SIG-M5 treated with dmso at 0.1 percent for 504 hours (cell line): Measurements from ENCODE around the gene DCTN5.
A peak's percentile ranks its signal among the peaks of the same experiment; 100 is the strongest.

Experiments used
- DNase-seq: peaks from one replicate; lab custom pipeline; 2025; ENCODE audit not compliant: unreplicated experiment; lab: John Stamatoyannopoulos, UW

The DCTN5 gene

DNA sequence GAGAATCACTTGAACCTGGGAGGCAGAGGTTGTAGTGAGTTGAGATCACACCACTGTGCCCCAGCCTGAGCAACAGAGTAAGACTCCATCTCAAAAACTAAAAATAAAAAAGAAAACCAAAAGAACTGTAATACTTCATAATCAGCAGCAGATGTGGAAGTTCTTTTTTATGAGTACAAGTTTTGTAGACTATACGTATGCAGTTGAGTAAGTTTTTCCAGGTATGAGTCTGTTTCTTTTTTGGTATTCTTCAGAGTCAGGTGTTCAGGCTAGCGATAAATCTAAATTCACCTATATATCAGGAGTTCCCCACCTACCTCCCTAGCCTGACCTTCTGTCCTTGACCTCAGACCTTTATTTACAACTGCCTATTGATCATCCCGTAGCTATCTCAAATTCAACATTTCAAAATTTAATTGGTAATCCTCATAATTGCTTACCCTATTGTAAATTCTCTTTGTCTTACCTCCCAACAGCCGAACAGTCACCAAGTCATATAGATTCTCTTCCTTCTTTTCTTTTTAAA, 10.7 kb downstream of the DCTN5 start:
- no peak for DNase-seq

DNA sequence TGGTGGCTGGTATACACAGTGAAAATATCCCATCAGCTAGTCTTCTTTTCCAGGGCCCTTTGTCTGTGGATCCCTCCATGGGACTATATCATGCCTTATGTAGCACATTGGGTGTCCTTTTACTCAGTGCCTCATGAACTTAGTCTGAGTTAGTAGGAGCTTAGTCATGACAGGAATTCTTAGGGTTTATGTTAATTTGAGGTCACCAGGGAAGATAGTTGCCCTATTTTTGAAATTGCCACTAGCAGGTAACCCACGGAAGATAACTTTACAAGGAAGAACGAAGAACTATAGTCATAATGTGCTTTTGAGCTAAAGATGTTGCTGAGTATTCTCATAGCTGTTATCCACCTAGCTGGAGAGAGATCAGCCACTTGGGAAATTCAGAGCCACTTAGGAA, 22.7 kb downstream of the DCTN5 start:
- no peak for DNase-seq

DNA sequence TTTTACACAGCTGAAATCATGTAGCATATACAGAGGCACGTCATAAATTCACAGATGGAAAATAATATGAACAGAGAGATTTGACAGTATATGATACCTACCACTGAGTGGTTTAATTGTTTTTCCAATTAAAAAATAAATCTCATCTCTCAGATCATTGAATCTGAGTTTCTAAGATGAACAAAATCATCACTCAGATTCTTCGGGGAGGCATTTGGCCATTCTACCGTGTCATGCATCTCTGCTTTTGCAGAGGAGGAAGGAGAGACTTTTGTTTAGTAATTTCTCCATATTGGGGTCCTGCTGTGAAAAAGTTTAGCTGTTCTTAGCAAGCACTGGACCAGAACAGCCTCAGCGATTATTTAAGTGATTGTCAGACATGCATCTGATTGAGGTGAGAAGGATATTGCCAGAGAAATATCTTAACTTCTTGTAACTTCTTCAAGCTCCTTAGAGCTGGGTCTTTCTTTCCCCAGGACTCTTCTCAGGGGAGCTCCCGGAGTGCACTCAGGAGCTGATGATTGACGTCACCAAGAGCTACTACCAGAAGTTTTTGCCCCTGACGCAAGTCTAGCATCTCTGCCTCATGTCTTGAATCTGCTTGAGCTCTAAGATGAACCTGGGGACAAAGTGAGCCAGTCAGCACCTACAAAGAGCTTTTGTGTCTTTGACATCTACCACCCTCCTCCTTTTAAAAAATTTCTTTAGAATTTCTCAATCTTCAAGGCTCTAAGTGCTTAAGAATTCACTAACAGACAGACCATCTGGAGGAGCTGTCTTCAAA, 25.5 kb downstream of the DCTN5 start:
- DNase-seq = no peak

DNA sequence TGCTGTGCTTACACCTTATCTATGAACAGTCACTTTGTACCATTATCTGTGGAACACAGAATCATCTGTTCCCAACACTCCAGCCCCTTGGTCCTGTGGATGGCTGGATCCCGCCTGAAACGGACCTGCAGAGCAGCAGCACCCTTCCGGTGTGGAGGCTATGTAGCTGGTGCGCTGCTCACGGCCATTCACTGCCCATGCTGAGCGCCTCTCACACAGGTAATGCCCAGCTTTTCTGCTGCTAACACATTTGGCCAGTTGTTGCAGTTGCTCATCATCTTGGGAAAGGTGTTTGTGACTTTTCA, 26.0 kb downstream of the DCTN5 start:
- DNase-seq = no peak

DNA sequence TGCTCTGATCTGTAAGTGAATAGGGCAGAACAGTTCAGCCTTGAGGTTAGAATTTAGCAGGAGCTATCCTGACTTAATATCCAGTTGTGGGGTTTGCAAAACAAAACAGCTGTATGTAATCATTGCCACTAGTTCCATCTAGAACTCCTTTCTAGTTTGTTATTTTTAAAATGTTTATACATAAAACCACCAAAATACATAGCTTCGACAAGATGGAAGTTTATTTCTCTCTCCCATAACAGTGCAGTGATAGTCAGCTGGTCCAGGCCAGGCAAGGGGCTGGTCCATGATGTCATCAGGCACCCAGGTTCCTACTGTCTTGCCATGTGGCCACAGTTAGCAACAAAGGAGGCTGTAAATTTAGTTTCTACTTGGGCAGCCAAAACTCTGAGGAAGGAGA, 27.0 kb downstream of the DCTN5 start:
- DNase-seq = no peak

DNA sequence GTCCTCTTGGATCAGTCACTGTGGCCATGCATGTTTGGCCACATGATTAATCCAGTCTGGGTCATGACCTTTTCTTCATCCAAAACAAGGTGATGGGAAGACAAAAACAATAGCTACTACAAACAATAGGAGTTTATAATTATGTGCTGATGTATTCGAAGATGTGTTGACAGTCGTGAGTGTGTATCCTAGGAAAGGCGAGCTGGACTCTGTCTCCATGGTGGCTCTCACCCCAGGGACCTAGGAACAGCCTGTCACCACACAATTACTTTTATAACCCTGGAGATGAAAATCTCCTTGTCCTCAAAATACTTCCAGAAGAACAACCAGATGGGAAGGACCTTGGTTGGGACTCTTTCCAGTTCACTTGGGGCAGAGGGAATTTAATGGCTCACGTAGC, 27.6 kb downstream of the DCTN5 start:
- DNase-seq = no peak

DNA sequence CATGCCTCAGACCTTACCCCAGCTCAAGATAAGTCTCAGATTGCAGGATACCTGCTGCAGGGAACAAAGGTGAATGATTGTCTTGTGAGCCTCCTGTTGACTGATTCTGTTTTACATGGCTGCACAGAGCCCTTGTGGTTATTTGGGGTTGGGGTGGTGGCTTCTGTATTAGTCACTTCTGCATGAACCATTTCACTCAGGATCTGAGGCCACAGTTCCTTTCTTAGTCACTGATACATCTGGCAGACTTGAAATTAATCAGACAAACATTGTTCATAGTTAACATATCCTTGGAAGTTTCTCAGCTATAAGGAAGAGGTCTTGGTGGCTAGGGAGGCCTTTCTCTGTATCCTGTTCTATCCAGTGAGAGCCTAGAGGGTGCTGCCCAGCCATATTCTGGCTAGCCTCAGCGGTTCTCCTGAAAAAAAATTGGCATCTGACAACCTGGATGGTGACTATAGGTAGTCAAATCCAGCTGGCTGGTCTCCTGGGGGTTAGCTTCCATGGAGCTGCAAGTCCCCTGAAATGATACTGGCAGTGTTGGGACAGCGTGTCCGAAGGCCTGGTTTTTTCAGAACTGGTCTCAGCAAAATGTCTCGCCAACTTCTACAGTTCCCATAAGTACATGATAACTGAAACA, 29.0 kb downstream of the DCTN5 start:
- DNase-seq = no peak

DNA sequence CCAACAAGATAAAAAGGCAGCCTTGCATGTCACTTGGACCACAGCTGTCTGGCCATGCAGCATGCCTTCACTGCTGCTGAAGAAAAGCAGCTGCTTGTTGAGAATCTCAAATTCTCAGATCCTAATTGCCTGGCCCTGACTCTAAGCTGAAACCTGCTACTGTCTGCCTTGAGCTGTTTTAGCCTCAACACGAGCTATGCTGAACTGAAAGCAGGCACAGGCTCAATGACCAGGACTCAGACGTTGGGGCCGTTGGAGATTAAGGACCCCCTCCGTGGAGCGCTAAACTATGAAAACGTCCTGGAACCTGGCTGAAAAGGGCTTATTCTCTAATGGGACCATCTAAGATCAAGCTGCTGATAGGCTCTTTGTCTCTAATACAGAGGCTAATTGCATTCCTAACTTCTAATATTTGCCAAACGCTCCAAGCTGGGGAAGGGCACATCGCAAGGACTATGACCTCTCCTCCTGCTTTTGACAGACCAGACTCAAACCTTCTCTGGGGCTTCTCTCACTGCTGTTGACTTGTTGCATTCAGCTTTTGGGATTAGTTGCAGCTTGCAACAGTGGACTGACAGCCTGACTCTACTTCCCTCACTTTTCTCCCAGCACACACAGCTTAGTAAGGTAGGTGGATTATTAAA, 32.8 kb downstream of the DCTN5 start:
- no peak for DNase-seq

DNA sequence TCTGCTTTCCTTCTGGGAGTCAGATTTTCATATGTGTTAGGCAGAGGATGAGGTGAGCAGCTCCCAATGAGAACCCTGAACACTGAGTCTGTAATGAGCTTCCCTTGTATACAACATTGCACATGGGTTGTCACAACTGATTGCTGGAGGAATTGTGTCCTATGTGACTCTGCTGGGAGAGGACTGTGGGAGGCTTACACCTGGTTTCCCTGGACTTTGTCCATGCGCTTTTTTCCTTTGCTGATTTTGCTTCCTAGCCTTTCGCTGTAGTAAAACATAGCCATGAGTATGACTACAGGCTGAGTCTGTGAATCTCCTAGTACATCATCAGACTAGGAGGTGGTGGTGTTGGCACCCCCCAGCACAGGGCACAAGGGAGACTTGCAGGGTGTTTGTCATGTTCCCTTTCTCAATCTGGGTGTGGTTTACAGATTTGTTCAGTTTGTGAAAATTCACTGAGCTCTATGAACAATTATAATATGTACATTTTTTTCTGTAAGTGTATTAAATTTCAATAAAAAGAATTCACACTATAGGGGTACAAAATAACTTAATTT, 35.7 kb downstream of the DCTN5 start:
- no peak for DNase-seq

DNA sequence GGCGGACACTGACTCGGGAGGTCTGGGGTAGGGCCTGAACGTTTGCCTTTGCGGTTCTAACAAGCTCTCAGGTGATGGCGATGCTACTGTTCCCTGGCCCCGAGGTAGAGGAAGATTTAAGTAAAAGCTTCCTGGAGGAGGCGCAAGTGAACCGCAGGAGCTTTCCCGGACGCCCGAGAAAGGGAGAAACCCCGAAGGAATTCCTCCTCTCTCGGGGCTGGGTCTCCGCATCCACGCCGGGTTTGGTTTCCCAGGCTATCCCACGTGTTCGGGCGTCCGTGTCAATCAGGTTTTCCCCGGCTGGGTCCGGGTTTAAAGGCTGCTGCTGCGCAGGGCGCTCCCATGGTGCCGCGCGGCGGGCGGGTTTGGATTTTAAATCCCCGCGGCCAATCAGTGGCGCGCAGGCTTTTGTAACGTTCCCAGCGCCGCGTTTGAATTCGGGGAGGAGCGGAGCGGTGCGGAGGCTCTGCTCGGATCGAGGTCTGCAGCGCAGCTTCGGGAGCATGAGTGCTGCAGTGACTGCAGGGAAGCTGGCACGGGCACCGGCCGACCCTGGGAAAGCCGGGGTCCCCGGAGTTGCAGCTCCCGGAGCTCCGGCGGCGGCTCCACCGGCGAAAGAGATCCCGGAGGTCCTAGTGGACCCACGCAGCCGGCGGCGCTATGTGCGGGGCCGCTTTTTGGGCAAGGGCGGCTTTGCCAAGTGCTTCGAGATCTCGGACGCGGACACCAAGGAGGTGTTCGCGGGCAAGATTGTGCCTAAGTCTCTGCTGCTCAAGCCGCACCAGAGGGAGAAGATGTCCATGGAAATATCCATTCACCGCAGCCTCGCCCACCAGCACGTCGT, 37.4 kb downstream of the DCTN5 start, which contains the start of gene PLK1:
TSS of gene PLK1 (plus strand) at position 460 of the 844 bp plus-strand sequence. CDS start at position 504, 44 bp downstream.
- peak; percentile 87 for DNase-seq

DNA sequence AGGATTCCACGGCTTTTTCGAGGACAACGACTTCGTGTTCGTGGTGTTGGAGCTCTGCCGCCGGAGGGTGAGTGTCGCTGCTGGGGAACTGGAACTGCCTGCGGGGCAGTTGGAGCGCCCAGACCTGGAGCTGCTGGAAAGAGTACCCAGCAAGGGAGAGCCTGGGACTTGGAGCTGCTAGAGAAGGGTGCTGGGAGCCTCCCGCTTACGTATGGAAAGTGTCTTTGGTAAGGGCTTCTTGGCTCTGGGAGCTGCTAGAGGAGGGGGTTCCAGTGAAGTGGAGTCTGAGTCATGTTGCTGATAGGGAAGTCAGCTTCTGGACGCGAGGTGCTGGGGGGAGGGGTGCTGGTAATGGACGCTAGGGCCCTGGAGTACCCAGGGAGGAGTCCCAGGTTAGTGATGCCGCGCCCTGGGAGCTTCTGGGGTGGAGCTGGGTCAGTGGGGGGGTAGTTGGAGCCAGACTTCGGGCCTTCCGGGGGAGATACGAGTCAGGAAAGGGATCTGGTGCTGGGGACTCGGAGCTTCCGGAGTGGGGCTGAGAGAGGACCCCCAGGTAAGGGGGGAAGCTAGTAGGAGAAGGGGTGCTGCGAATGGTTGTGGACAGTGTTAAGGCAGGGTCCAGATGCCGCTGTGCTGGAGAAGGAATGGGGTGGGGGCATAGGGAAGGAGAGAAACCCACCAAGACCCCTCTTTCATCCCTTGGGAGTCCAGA, 38.2 kb downstream of the DCTN5 start:
- DNase-seq = peak; percentile 77

DNA sequence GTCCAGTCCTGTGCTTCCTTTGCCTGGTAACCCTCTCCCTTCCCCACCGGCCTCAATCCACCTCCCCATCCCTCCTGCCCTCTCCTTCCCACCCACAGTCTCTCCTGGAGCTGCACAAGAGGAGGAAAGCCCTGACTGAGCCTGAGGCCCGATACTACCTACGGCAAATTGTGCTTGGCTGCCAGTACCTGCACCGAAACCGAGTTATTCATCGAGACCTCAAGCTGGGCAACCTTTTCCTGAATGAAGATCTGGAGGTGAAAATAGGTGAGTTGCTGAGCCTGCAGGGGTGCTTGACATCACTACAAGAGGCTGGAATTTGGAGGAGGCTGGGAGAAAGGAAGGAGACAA, 38.7 kb downstream of the DCTN5 start:
- no peak for DNase-seq

DNA sequence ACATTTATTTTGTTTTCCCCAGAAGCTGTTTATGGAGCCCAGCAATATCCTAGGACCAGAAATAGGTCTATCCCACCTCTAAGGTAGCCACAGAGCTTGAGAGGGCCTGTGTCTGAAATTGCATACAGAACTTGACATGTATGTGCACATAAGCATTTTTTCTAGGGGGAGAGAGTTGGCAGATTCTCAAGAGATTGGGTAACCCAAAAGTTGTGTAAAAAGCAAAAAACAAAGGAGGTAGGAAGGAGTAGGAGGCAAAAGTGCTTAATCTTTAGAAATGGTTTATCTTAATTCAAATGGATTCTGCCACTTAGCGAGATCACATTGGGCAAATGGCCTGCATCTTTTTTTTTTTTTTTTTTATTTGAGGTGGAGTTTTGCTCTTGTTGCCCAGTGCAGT, 40.9 kb downstream of the DCTN5 start:
- peak; percentile 54 for DNase-seq

DNA sequence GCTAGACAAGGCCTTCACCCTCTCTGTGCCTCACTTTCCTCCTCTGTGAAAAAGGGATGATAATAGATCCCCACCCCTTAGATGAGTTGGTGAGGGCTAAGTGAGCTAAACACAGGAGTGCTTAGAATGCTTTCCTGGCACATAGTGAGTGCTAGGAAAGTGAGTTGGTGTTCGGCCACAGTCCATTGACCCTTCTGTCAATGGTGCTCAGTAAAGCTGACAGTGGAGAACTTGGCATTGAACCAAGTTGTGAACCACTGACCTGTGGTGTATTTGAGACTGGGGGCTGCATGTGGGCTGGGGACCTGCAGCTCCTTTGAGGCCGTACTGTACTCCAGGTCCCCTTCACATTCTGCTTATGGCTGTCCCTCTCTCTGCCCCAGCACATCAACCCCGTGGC, 42.2 kb downstream of the DCTN5 start:
- no peak for DNase-seq

DNA sequence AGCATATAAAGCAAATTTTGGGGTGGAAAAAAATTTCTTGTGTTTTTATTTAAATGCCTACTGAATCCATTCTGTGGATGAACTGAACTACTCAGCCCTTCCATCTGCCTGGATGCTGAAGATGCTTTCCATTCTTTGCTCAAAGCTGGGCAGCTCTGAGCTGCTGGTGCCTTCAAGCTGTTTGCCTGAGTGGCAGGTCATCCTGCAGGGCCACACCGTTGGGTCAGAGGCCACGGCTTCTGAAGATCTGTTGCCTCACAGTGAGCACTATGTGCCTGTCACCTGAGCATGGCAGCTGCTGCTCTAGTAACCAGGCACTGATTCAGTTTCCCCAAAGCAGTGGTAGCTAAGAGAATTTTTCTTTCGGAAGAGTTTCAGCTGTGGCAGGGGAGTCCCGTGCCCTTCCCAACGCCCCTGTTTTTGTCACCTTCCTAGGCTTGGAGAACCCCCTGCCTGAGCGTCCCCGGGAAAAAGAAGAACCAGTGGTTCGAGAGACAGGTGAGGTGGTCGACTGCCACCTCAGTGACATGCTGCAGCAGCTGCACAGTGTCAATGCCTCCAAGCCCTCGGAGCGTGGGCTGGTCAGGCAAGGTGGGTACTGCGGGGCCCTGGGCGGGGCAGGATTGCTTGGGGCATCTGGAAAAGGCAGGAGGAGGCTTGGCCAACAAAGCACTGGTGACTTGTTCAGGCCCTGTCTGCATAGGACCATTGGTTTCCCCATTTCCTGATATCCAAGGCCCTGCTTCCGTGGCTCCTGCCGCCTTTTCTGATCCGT, 46.0 kb downstream of the DCTN5 start:
- no peak for DNase-seq

DNA sequence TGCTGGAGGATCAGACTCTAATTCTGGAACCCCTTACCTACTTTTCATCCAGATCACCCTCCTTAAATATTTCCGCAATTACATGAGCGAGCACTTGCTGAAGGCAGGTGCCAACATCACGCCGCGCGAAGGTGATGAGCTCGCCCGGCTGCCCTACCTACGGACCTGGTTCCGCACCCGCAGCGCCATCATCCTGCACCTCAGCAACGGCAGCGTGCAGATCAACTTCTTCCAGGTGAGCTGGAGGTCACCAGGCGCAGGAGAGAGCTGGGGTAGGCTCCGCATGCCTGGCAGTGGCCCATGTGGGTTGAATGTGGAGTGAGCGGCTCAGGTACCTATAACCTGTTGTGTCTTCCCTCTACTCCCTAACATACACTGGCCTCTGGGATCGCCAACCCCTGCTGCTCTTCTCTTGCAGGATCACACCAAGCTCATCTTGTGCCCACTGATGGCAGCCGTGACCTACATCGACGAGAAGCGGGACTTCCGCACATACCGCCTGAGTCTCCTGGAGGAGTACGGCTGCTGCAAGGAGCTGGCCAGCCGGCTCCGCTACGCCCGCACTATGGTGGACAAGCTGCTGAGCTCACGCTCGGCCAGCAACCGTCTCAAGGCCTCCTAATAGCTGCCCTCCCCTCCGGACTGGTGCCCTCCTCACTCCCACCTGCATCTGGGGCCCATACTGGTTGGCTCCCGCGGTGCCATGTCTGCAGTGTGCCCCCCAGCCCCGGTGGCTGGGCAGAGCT, 48.3 kb downstream of the DCTN5 start:
- no peak for DNase-seq

DNA sequence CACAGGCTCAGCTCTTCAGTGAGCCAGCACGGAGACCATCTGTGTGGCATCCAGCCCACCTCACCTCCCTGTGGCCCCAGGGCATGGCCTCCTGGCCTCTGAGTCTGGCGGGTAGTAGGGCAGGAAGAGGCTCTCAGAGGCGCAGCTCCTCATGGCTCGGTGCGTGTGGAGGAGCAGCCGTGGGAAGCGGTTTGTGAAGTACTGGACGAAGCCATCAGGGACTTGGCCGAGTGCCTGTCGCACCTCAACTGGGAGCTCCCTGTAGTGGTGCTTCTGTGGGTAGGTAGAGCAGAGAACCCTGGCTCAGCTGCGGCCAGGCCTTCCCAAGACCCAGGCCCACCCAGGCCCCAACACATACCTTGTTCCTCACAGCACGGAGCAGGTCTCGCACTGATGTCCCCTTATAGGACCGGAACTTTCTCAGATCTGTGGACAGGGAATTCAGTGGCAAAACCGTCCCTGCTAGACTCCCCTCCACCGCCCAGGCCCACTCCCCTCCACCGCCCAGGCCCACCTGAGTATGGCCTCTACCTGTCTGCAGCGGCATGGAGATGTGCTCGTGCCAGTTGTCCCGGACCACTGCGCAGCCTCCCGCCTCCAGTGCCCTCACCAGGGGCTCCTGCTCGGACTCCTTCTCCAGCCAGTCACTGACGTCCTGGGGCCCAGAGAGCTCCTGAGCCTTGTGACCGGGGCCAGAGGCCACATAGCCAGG, 49.7 kb downstream of the DCTN5 start:
- DNase-seq = no peak

DNA sequence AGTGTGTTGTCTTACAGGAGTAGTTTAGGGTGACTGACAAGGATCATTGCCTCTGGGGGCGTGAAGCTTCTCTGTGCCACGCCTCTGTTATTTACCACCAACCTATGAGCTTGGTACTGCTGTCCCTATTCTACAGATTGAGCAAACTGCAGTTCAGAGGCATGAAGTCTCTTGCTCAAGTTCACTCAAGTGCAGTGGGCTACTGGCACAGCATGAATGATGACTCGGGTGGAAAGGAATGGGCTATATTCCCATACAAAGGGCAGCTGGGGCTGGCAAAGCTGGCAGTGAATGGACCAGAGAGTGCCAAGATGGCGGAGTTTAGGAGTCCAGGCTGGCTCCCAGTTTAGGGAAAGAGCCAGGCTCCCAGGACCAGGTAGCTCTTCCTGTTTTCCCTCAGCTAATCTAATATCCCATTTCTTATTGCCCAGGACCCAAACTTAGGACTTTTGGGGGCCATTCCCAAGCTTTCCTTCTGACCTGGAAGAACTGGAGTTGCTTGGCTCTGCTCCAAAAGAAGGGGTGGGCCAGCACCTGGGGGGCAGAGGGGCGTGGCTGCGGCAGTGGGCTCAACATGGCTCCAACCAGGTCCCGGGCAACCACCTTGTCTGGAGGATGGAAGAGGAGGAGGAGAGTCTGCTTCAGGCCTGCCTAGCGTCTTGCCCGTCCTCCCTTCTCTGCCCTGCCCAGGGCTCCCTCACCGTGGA, 50.4 kb downstream of the DCTN5 start:
- DNase-seq = peak; percentile 40
